ENCODE results near the gene SEMA3D.

DNA sequence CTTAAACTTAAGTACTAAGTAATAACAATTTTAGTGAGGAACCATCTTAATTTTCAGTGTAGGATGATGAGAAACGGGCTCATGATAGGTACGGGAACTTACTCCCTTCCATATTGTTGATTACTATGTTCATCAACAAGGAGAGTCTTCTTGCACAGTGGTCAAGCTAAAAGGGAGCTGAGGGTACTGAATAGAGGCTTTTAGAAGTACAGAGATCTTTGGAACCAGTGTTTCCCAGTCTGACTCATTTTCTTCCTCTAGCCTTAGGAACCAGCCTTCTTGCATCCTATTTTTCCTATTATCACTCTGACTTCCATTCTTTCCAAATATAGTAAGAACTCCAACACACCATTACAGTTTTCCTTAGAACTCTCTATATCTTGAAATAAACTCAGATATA lies 17.6 kb upstream of the SEMA3D start:
- TF ChIP-seq POLR2A (IDR thresholded peaks at IDR 0.05; ENCODE audit: low read depth, low read length) = no peak
- no peak for TF ChIP-seq TAF1 (IDR thresholded peaks at IDR 0.05; ENCODE audit: borderline replicate concordance, low read depth, low read length)
- TF ChIP-seq POLR2AphosphoS5 (IDR thresholded peaks at IDR 0.05; ENCODE audit: low read depth, low read length) = no peak
